H1 (cell line): ENCODE measurements around the gene ORAI3. TPM values are rescaled to one million over a fixed set of nuclear protein-coding genes. Genes with fewer than 3 reads are reported as not detected.

Experiments
- CTCF ChIA-PET: fragments of 300-600 bp; sonication (Branson Sonifier 250); formaldehyde crosslinking; loops from one replicate; lab custom pipeline; 2021; ENCODE audit not compliant: partially characterized antibody; lab: Charles Lee
- POLR2A ChIA-PET: fragments of 300-600 bp; sonication (Branson Sonifier 250); formaldehyde crosslinking; loops from one replicate; lab custom pipeline; 2021; ENCODE audit warnings: inconsistent platforms; ENCODE audit not compliant: partially characterized antibody; lab: Charles Lee
- DNase-seq, 2 experiments: peaks; one replicate each; pipeline versions ENCODE4 v3.0.0 to v3.0.0-alpha.2; 2010 to 2022; ENCODE audit warnings: low spot score in 2 of 2, low read depth in 1 of 2, mixed read lengths in 1 of 2
- FAIRE-seq: peaks from 2 replicates; lab custom pipeline; 2011; peaks lifted over from hg19 to GRCh38; lab: Jason Lieb, UNC
- H2AFZ ChIP-seq: 2 replicates; pipeline ENCODE4 v1.8.1; 2012; ENCODE audit warnings: low read length, inconsistent platforms
- H2AK5ac ChIP-seq: 2 replicates; pipeline ENCODE4 v1.6.1; 2013; ENCODE audit warnings: low read depth, low read length
- H2BK120ac ChIP-seq: replicated peaks from 2 replicates; pipeline ENCODE3; 2013; ENCODE audit warnings: low read depth, low read length, inconsistent platforms
- H2BK12ac ChIP-seq: 2 replicates; pipeline ENCODE4 v1.6.1; 2013; ENCODE audit warnings: low read depth, low read length
- H2BK15ac ChIP-seq: 2 replicates; pipeline ENCODE4 v1.6.1; 2013; ENCODE audit warnings: low read length
- H2BK20ac ChIP-seq: 2 replicates; pipeline ENCODE4 v1.6.1; 2013; ENCODE audit warnings: low read length
- H2BK5ac ChIP-seq: 2 replicates; pipeline ENCODE4 v1.6.1; 2013; ENCODE audit warnings: low read depth, low read length
- H3K14ac ChIP-seq: 2 replicates; pipeline ENCODE4 v1.6.1; 2013; ENCODE audit warnings: inconsistent platforms; ENCODE audit not compliant: insufficient read length
- H3K18ac ChIP-seq: 2 replicates; pipeline ENCODE4 v1.6.1; 2013; ENCODE audit warnings: low read length; ENCODE audit errors: extremely low read depth
- H3K23ac ChIP-seq: 2 replicates; pipeline ENCODE4 v1.6.1; 2013; ENCODE audit warnings: inconsistent platforms; ENCODE audit not compliant: insufficient read length
- H3K23me2 ChIP-seq: 2 replicates; pipeline ENCODE4 v1.6.1; 2013; ENCODE audit warnings: low read depth, low read length
- H3K27ac ChIP-seq: 2 replicates; pipeline ENCODE4 v1.6.1; 2011; ENCODE audit warnings: low read depth, low read length, inconsistent platforms
- H3K27me3 ChIP-seq, 4 experiments: replicated peaks in 1 of 4; 1 replicate in 1 of 4; 2 replicates in 3 of 4; pipeline versions ENCODE4 v1.6.1 to v1.8.1; 2011 to 2013; ENCODE audit warnings: low read length in 3 of 4, mild to moderate bottlenecking in 3 of 4, inconsistent platforms in 2 of 4, mixed read lengths in 2 of 4, moderate library complexity in 1 of 4; ENCODE audit not compliant: control insufficient read depth in 3 of 4, insufficient read depth in 3 of 4; ENCODE audit errors: extremely low read depth in 1 of 4
- H3K36me3 ChIP-seq, 4 experiments: 2 replicates each; pipeline versions ENCODE4 v1.6.1 to v1.8.1; 2011 to 2013; ENCODE audit warnings: mild to moderate bottlenecking in 4 of 4, low read length in 3 of 4, moderate library complexity in 2 of 4, control low read depth in 1 of 4, inconsistent platforms in 1 of 4; ENCODE audit not compliant: insufficient read depth in 4 of 4, control insufficient read depth in 2 of 4
- H3K4ac ChIP-seq: replicated peaks from 2 replicates; pipeline ENCODE3; 2013; ENCODE audit warnings: low read length, low read depth, mixed read lengths, inconsistent platforms; ENCODE audit not compliant: insufficient read length
- H3K4me1 ChIP-seq, 4 experiments: replicated peaks in 1 of 4; 1 replicate in 1 of 4; 2 replicates in 3 of 4; pipeline versions ENCODE4 v1.6.1 to v1.8.1; 2011 to 2013; ENCODE audit warnings: low read length in 3 of 4, inconsistent platforms in 2 of 4, mixed read lengths in 1 of 4; ENCODE audit not compliant: insufficient read depth in 4 of 4, control insufficient read depth in 3 of 4
- H3K4me2 ChIP-seq, 2 experiments: 2 replicates each; pipeline versions ENCODE4 v1.6.1 to v1.8.1; 2011 to 2013; ENCODE audit warnings: low read depth in 2 of 2, low read length in 2 of 2, control low read depth in 1 of 2, inconsistent platforms in 1 of 2, mild to moderate bottlenecking in 1 of 2; ENCODE audit not compliant: insufficient read depth in 1 of 2
- H3K4me3 ChIP-seq, 4 experiments: fragments of 200-600, 300-600 bp in 1 of 4; sonication (generic), shearing (Covaris generic), sonication (Bioruptor Twin) in 1 of 4; 2 replicates each; pipeline versions ENCODE4 v1.5.1 to v1.8.1; 2011 to 2016; ENCODE audit warnings: low read length in 4 of 4, low read depth in 3 of 4, control low read depth in 2 of 4, inconsistent platforms in 2 of 4, mild to moderate bottlenecking in 2 of 4, mixed read lengths in 1 of 4, moderate library complexity in 1 of 4; ENCODE audit not compliant: insufficient read depth in 2 of 4; ENCODE audit errors: extremely low read depth in 1 of 4
- H3K56ac ChIP-seq: replicated peaks from 2 replicates; pipeline ENCODE3; 2013; ENCODE audit warnings: low read depth, mild to moderate bottlenecking, mixed read lengths, low read length, inconsistent platforms; ENCODE audit not compliant: insufficient read length
- H3K79me1 ChIP-seq: 2 replicates; pipeline ENCODE4 v1.6.1; 2013; ENCODE audit warnings: low read depth, low read length, control low read depth
- H3K79me2 ChIP-seq, 2 experiments: 2 replicates each; pipeline versions ENCODE4 v1.6.1 to v1.8.1; 2012 to 2013; ENCODE audit warnings: low read length in 2 of 2, mild to moderate bottlenecking in 2 of 2, inconsistent platforms in 1 of 2; ENCODE audit not compliant: insufficient read depth in 2 of 2, control insufficient read depth in 1 of 2
- H3K9ac ChIP-seq, 4 experiments: replicated peaks in 1 of 4; 1 replicate in 1 of 4; 2 replicates in 3 of 4; pipeline versions ENCODE4 v1.6.1 to v1.8.1; 2011 to 2013; ENCODE audit warnings: low read depth in 3 of 4, low read length in 3 of 4, control low read depth in 2 of 4, mild to moderate bottlenecking in 2 of 4, moderate library complexity in 2 of 4, inconsistent platforms in 1 of 4; ENCODE audit errors: extremely low read depth in 1 of 4
- H3K9me3 ChIP-seq, 2 experiments: 2 replicates each; pipeline versions ENCODE4 v1.6.1 to v1.8.1; 2012 to 2013; ENCODE audit warnings: mild to moderate bottlenecking in 2 of 2, moderate library complexity in 2 of 2, control low read depth in 1 of 2, inconsistent platforms in 1 of 2, low read depth in 1 of 2, low read length in 1 of 2, mixed read lengths in 1 of 2; ENCODE audit not compliant: insufficient read depth in 2 of 2
- H4K20me1 ChIP-seq, 2 experiments: replicated peaks in 1 of 2; 2 replicates each; pipeline versions ENCODE3 to v1.8.1; 2011 to 2013; ENCODE audit warnings: inconsistent platforms in 2 of 2, low read length in 2 of 2, mild to moderate bottlenecking in 1 of 2; ENCODE audit not compliant: insufficient read depth in 2 of 2, control insufficient read depth in 1 of 2
- H4K5ac ChIP-seq: 2 replicates; pipeline ENCODE4 v1.6.1; 2013; ENCODE audit warnings: low read length, low read depth, mixed read lengths, inconsistent platforms; ENCODE audit not compliant: insufficient read length
- H4K8ac ChIP-seq: 2 replicates; pipeline ENCODE4 v1.8.0; 2013; ENCODE audit warnings: mild to moderate bottlenecking, moderate library complexity, low read length, inconsistent platforms; ENCODE audit not compliant: insufficient read depth; ENCODE audit errors: extremely low read depth
- H4K91ac ChIP-seq: replicated peaks from 2 replicates; pipeline ENCODE3; 2013; ENCODE audit warnings: low read length, mixed read lengths, inconsistent platforms; ENCODE audit not compliant: insufficient read length
- ATF2 ChIP-seq: IDR thresholded peaks from 2 replicates; pipeline ENCODE4 v1.6.1; 2012; ENCODE audit warnings: low read length, inconsistent platforms
- GTF2F1 ChIP-seq: IDR thresholded peaks from 2 replicates; pipeline ENCODE4 v1.6.1; 2012; ENCODE audit warnings: low read depth, low read length, improper control_type of control experiment, borderline replicate concordance
- WGBS, 2 experiments: shearing (Covaris generic) in 1 of 2; methylation state at CpG; one replicate each; pipeline versions ENCODE4 v1.1.6 to v1.1.7; 2013 to 2015; ENCODE audit warnings: low lambda C conversion rate in 2 of 2, mixed read lengths in 2 of 2, inconsistent platforms in 1 of 2, low coverage in 1 of 2, missing lambda C conversion rate in 1 of 2; ENCODE audit not compliant: insufficient replicate concordance in 2 of 2, insufficient coverage in 1 of 2, insufficient read length in 1 of 2; ENCODE audit errors: extremely low coverage in 1 of 2, missing lambda C conversion rate in 1 of 2; 5-methylcytosine and 5-hydroxymethylcytosine counted together
- polyA plus RNA-seq, 7 experiments: library from polyadenylated mRNA; depleted of rRNA in 3 of 7; stranded (reverse) in 5 of 7; unstranded in 2 of 7; fragments of >200 nt in 5 of 7; fragments of 200-250 nt in 2 of 7; gene quantifications; 1 replicate in 5 of 7; 2 replicates in 1 of 7; 4 replicates in 1 of 7; pipeline versions ENCODE4 v1.2.1 to v1.2.3, GENCODE V29; 2011 to 2013; ENCODE audit warnings: missing spikeins in 2 of 7, mixed read lengths in 2 of 7
- total RNA-seq: library from RNA; stranded (reverse); fragmentation: NEBNext Ultra II Directional; extraction: Animal tissue kit (Norgen Biotek cat#: 25700); gene quantifications from 2 replicates; pipeline ENCODE4 v1.2.1, GENCODE V29; 2021

The ORAI3 gene
- total and polyA plus RNA-seq, 2 of the 8 experiments (the other 6 are each of a cell fraction or from before 2014, with no cell fraction given): 8.7 to 24.5 TPM

GRCh38 chr16:30925995-30926811 is 22.7 kb upstream of the ORAI3 start:
- Histone ChIP-seq H4K8ac (no peak overlapping the region), H3K4me3 (no peak overlapping the region), H3K4me1 (peaks cover 0 to 9% (median 2%) of the 10 kb centered on the region in 4 experiments; a peak in 4 of 7 replicates), H2BK20ac (no peak overlapping the region), H3K79me2 (peaks cover 0 to 10% of the 10 kb centered on the region in 2 experiments; a peak in 2 of 4 replicates), H4K20me1 (peaks cover 0 to 5% of the 10 kb centered on the region in 2 experiments), H2BK12ac (no peak overlapping the region), H2BK120ac (no peak overlapping the region), H2AFZ (no peak overlapping the region), H3K27me3 (no peaks in the 10 kb centered on the region), H3K9ac (no peak overlapping the region), H2BK15ac (0 out of 2 replicates have a peak overlapping the region, but pooled peaks have one; percentile 16), H3K9me3 (no peaks in the 10 kb centered on the region), H3K4ac (no peak overlapping the region), H2BK5ac (no peak overlapping the region), H3K56ac (no peak overlapping the region), H3K79me1 (peaks cover 5% of the 10 kb centered on the region), H3K27ac (no peak overlapping the region), H3K14ac (no peak overlapping the region), H4K91ac (no peak overlapping the region), H3K18ac (no peak overlapping the region), H4K5ac (no peak overlapping the region), H3K23me2 (peaks cover 8% of the 10 kb centered on the region; the same call in 1 of the 2 replicates), H3K4me2 (no peak overlapping the region; a peak in 1 of 4 replicates), H3K23ac (no peak overlapping the region), H2AK5ac (no peak overlapping the region), H3K36me3 (peaks cover 3 to 29% (median 16%) of the 10 kb centered on the region in 4 experiments; a peak in 7 of 8 replicates)
- CTCF ChIA-PET: interaction anchor here (0.7 to 4.4 kb wide), 6 partner anchors 9 to 112 kb away, joined by 3 to 33 read pairs (median 5); no protein-coding TSS in a partner anchor
- POLR2A ChIA-PET: interaction anchor here (1.1 to 8.2 kb wide), 7 partner anchors 10 to 151 kb away, joined by 3 to 105 read pairs (median 4); partner anchors contain the start of gene CTF1
- FAIRE-seq (no peak), DNase-seq (no peak)
- TF ChIP-seq GTF2F1: no peak
- TF ChIP-seq ATF2: no peak
- 90% methylated on average over 9 of the region's 10 CpGs; no CpG with 5 or more reads in 1 of the 2 experiments for WGBS, 2 experiments
